HEK293T (cell line): ENCODE results near the gene PIAS3.

ENCODE experiments used
- FOXK2 ChIP-seq: fragments of 450-650 bp; IDR thresholded peaks from 2 replicates; pipeline ENCODE4 v1.6.1; 2016; ENCODE audit warnings: mild to moderate bottlenecking
- FOXM1 ChIP-seq: fragments of 450-650 bp; IDR thresholded peaks from 2 replicates; pipeline ENCODE4 v1.6.1; 2017; ENCODE audit warnings: mild to moderate bottlenecking, borderline replicate concordance
- LEF1 ChIP-seq: fragments of 450-650 bp; IDR thresholded peaks from 2 replicates; pipeline ENCODE4 v1.6.1; 2017; ENCODE audit warnings: mild to moderate bottlenecking, borderline replicate concordance
- SP1 ChIP-seq: fragments of 450-650 bp; IDR thresholded peaks from 2 replicates; pipeline ENCODE4 v1.6.1; 2017
- SUZ12 ChIP-seq: fragments of 450-650 bp; IDR thresholded peaks from 2 replicates; pipeline ENCODE4 v1.6.1; 2016; ENCODE audit warnings: mild to moderate bottlenecking
- TARDBP ChIP-seq: fragments of 450-650 bp; IDR thresholded peaks from 2 replicates; pipeline ENCODE4 v1.6.1; 2016
- ZNF384 ChIP-seq: fragments of 450-650 bp; IDR thresholded peaks from 2 replicates; pipeline ENCODE4 v1.6.1; 2016
- TF ChIP-seq, protein P1 (sequence below): fragments of 450-650 bp; IDR thresholded peaks from 2 replicates; pipeline ENCODE4 v1.6.1; 2016

- TF ChIP-seq TARDBP (no peak), FOXK2 (no peak), FOXM1 (no peak), SP1 (no peak), ZNF384 (no peak), LEF1 (no peak), SUZ12 (no peak)
- TF ChIP-seq, protein P1, sequence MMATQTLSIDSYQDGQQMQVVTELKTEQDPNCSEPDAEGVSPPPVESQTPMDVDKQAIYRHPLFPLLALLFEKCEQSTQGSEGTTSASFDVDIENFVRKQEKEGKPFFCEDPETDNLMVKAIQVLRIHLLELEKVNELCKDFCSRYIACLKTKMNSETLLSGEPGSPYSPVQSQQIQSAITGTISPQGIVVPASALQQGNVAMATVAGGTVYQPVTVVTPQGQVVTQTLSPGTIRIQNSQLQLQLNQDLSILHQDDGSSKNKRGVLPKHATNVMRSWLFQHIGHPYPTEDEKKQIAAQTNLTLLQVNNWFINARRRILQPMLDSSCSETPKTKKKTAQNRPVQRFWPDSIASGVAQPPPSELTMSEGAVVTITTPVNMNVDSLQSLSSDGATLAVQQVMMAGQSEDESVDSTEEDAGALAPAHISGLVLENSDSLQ, result no peak
Observed at GRCh38 chr1:145863282-145864018, 4.6 kb upstream of the PIAS3 start.
